Measurements from ENCODE around the gene LCN1. TPM values are rescaled to one million over a fixed set of nuclear protein-coding genes. Genes with fewer than 3 reads are reported as not detected.
"Not testable (repeated sequence)": the region's sequence is repeated elsewhere in the genome, so short reads cannot be mapped to it uniquely, and the experiment has no call there.

Gene LCN1
- total RNA-seq, 2 experiments from 2014 or later = not detected

- H3K27ac ChIP-seq (ENCODE audit: low read depth, low read length, poor library complexity, severe bottlenecking); H3K9me3 ChIP-seq (ENCODE audit: low read length); H3K4me3 ChIP-seq (ENCODE audit: low read depth, low read length, poor library complexity, severe bottlenecking); H3K9me2 ChIP-seq (ENCODE audit: insufficient read depth, low read length); POLR2A ChIA-PET; intact Hi-C loops (cut with micrococcal nuclease; ENCODE audit: unreplicated experiment); CTCF ChIA-PET (ENCODE audit: unreplicated experiment); H4K20me1 ChIP-seq (ENCODE audit: insufficient read depth, low read length); H2AFZ ChIP-seq (ENCODE audit: low read length); DNase-seq (ENCODE audit: low spot score); H3K36me3 ChIP-seq (ENCODE audit: insufficient read depth, low read length); BruUV-seq (replicated peaks); H3K4me2 ChIP-seq (ENCODE audit: low read length); H3K4me1 ChIP-seq (ENCODE audit: insufficient read depth, low read length, poor library complexity, severe bottlenecking); H3K79me2 ChIP-seq (ENCODE audit: insufficient read depth, low read depth, low read length): not testable (repeated sequence)
Measured at GRCh38 chr9:135535631-135536030, 14.4 kb downstream of the LCN1 start.

GRCh38 chr9:135536216-135536615 is 15.0 kb downstream of the LCN1 start:
- intact Hi-C loops (cut with micrococcal nuclease; ENCODE audit: unreplicated experiment) = no loop called here
- POLR2A ChIA-PET = no interaction called here
- no peaks in the 10 kb centered on the region for H3K4me1 ChIP-seq (ENCODE audit: insufficient read depth, low read length, poor library complexity, severe bottlenecking)
- H3K9me2 ChIP-seq (ENCODE audit: insufficient read depth, low read length) = no peaks in the 10 kb centered on the region
- H2AFZ ChIP-seq (ENCODE audit: low read length) = no peak overlapping the region
- CTCF ChIA-PET (ENCODE audit: unreplicated experiment) = no interaction called here
- no peak for TF ChIP-seq CTCF (conservative IDR thresholded peaks at IDR 0.05; ENCODE audit: low read length)
- no peak for TF ChIP-seq EZH2phosphoT487 (IDR thresholded peaks at IDR 0.05; ENCODE audit: borderline replicate concordance, low read depth, low read length)
- H3K36me3 ChIP-seq (ENCODE audit: insufficient read depth, low read length) = no peaks in the 10 kb centered on the region
- no TSS peak for BruUV-seq (replicated peaks)
- DNase-seq (ENCODE audit: low spot score) = no peak
- no peaks in the 10 kb centered on the region for H4K20me1 ChIP-seq (ENCODE audit: insufficient read depth, low read length)
- H3K79me2 ChIP-seq (ENCODE audit: insufficient read depth, low read depth, low read length) = no peaks in the 10 kb centered on the region
- no peak overlapping the region for H3K27ac ChIP-seq (ENCODE audit: low read depth, low read length, poor library complexity, severe bottlenecking)
- H3K4me2 ChIP-seq (ENCODE audit: low read length) = no peak overlapping the region
- H3K9me3 ChIP-seq (ENCODE audit: low read length) = no peaks in the 10 kb centered on the region
- H3K4me3 ChIP-seq (ENCODE audit: low read depth, low read length, poor library complexity, severe bottlenecking) = no peak overlapping the region

GRCh38 chr9:135543262-135543894 is 22.1 kb downstream of the LCN1 start:
- H3K4me3 ChIP-seq (ENCODE audit: low read depth, low read length, poor library complexity, severe bottlenecking); H3K36me3 ChIP-seq (ENCODE audit: insufficient read depth, low read length); BruUV-seq (replicated peaks); DNase-seq (ENCODE audit: low spot score); H3K79me2 ChIP-seq (ENCODE audit: insufficient read depth, low read depth, low read length); H3K4me2 ChIP-seq (ENCODE audit: low read length); H2AFZ ChIP-seq (ENCODE audit: low read length); CTCF ChIA-PET (ENCODE audit: unreplicated experiment); H3K27ac ChIP-seq (ENCODE audit: low read depth, low read length, poor library complexity, severe bottlenecking); H4K20me1 ChIP-seq (ENCODE audit: insufficient read depth, low read length); H3K9me2 ChIP-seq (ENCODE audit: insufficient read depth, low read length); H3K9me3 ChIP-seq (ENCODE audit: low read length); POLR2A ChIA-PET; intact Hi-C loops (cut with micrococcal nuclease; ENCODE audit: unreplicated experiment); H3K4me1 ChIP-seq (ENCODE audit: insufficient read depth, low read length, poor library complexity, severe bottlenecking): not testable (repeated sequence)
